ENCODE results near the gene FBXO28.

The FBXO28 gene

GRCh38 chr1:224160171-224160682 is 46.3 kb downstream of the FBXO28 start:
- DNase-seq: no peak

- no peak for DNase-seq
Measured at GRCh38 chr1:224162768-224163167, 48.9 kb downstream of the FBXO28 start.

DNA sequence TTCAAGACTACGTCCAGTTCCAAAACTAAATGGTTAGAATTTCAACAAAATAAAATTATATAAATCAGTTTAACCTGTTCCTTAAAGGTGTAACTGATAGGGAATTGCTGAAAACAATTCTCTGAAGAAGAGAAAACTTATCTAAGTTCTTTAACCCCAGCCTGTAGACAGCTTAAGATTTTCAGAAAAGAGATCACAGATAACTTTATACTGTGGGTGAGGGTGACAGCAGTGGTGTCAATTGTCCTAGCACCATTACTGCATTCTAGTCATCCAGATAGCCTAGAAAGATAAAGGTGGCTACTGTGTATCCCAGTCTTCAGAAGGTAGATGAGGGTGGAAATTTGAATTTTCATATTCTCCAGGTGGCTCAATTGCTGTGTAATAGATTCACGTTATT is 49.4 kb downstream of the FBXO28 start:
- no peak for DNase-seq

DNA sequence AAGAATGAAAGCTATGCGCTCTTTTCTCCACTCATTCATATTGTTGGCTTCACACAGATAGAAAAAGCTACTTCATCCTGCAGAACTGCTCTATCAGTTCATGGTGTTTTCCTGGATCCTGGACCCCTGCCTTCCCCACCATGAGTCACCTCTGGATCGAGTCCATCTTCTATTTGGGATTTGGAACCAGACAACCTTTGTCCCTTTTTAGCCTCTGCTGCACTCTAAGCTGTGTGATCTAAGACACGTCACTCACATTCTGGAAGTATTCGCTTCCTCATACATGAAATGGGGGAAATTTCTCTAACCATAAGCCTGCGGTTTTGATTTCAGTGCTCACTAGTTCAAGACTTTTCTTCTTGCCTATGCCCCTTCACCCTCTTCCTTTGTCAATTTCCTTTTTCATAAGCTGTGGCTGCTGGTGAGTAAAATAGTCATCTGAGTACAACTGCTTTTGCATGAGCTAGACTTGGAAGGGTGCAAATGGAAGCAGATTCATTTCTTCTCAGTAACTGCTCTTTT is 55.0 kb downstream of the FBXO28 start:
- DNase-seq: peak; percentile 99

DNA sequence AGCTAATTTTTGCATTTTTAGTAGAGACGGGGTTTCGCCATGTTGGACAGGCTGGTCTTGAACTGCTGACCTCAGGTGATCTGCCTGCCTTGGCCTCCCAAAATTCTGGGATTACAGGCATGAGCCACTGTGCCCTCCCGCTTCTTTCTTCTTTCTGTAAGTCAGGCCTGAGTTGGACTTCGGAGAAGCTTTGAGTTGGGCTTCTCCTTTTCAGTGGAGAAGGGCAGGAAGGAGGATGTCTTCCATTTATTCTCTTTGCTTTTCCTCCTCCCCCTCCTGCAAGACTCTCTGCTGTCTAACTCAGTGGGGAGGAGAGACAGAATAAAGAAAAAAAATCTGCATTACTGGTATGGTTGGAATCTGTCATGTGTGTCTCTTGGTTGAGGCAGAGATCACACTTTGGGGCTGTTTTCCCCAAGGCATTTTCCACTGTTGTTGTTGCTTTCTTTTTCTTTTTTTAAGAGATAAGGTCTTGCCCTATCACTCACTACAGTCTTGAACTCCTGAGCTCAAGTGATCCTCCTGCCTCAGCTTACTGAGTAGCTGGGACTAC is 55.9 kb downstream of the FBXO28 start:
- DNase-seq: peak; percentile 35

GRCh38 chr1:224170343-224170742 is 56.4 kb downstream of the FBXO28 start:
- DNase-seq: no peak

GRCh38 chr1:224170748-224171478 is 57.0 kb downstream of the FBXO28 start:
- DNase-seq: peak; percentile 84

GRCh38 chr1:224172229-224172628 is 58.3 kb downstream of the FBXO28 start:
- no peak for DNase-seq

DNA sequence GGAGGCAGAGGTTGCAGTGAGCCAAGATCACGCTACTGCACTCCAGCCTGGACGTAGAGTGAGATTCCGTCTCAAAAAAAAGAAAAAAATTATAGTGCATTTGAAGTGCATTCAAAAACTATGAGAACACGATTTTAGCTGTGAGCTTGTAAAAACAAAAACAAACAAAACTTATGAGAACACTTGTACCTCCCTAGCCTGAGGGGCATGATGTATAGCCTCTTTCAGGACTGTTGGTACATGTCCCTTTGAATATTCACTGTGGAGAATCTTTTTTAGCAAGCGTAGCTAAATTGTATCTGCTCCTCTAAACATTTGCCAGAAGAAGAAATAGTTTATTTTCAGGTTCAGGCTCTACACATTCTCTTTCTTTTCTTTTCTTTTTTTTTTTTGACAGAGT is 59.6 kb downstream of the FBXO28 start:
- no peak for DNase-seq

GRCh38 chr1:224175617-224176016 is 61.7 kb downstream of the FBXO28 start:
- DNase-seq: no peak

DNA sequence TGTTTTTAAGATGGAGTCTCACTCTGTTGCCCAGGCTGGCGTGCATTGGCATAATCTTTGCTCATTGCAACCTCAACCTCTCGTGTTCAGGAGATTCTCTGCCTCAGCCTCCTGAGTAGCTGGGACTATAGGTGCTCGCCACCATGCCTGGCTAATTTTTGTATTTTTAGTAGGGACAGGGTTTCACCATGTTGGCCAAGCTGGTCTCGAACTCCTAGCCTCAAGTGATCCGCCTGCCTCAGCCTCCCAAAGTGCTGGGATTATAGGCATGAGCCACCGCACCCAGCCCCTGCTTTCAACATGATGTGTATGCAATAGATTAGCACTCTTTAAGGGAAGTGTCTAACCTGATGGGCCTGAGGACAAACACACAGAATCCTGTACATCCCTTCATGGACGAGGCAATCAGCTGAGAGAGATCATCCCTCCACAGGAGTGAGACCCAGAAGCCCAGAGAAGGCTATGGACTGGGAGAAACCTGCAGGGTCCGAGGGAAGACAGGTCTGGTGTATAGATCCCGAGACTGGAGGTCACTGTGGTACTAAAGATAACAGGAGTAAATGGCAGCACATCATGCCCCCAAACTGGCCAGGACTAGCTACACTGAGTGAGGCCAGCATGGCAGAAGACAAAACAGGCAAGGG is 63.6 kb downstream of the FBXO28 start:
- no peak for DNase-seq

GRCh38 chr1:224178894-224179293 is 65.0 kb downstream of the FBXO28 start:
- DNase-seq: no peak

GRCh38 chr1:224180783-224181452 is 67.0 kb downstream of the FBXO28 start:
- DNase-seq: no peak

DNA sequence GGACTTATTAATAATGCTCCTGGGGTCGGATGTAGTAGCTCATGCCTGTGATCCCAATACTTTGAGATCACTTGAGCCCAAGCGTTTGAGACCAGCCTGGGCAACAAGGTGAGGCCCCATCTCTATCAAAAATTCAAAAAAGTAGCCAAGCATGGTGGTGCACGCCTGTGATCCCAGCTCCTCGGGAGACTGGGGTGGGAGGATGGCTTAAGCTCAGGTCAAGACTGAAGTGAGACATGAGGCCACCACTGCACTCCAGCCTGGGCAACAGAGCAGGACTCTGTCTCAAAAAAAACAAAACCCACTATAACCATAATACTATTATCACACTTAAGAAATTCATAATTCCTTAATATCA is 67.5 kb downstream of the FBXO28 start:
- no peak for DNase-seq

GRCh38 chr1:224182057-224182865 is 68.3 kb downstream of the FBXO28 start:
- no peak for DNase-seq

GRCh38 chr1:224182866-224183590 is 69.1 kb downstream of the FBXO28 start, which contains the start of gene DEGS1:
DEGS1 (plus strand) TSS chr1:224183240; CDS start chr1:224183337, 97 bp downstream.
- peak; percentile 77 for DNase-seq

DNA sequence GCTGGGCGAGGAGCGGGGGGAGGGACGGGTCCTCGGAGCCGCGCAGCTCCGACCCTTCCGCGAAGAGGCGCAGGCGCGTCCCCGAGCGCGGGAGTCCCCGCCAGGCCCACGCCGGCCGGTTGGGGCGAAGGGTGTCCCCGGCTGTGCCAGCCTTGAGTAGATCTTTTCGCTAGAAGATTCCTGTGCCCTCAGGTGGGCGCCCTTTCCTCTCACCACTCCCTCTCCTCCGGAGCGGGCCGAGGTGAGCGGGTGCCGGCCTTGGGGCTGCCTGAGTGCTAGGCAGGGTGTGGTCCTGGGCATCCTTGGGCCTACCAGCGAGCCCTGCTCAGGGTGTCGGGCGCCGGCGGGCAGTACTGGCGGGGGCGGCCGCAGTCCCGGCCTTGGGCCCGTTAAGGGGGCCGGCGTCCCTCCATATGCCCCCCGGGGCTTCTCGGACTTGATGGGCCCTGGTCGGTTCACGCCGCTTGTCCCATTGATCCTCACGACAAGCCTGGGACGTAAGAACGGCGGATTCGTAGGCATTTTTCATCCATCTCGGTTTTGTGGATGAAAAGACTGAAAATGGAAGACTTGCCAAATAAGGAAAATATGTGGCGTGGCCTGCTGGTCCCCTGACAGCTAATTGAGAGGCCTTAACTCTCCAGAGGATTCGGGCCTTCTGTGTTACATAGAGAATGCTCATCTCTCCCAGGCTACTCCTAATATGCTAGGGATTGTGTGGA is 69.8 kb downstream of the FBXO28 start:
- DNase-seq: peak; percentile 57

GRCh38 chr1:224185208-224185607 is 71.3 kb downstream of the FBXO28 start:
- DNase-seq: no peak

- no peak for DNase-seq
Measured at GRCh38 chr1:224188286-224188685, 74.4 kb downstream of the FBXO28 start.

GRCh38 chr1:224189561-224189960 is 75.7 kb downstream of the FBXO28 start:
- no peak for DNase-seq
